22Rv1 (cell line): ENCODE data around the gene SFXN4.
"Not testable (repeated sequence)": the region's sequence is repeated elsewhere in the genome, so short reads cannot be mapped to it uniquely, and the experiment has no call there.

Experiments used
- CTCF ChIP-seq: fragments of 450-650 bp; IDR thresholded peaks from 2 replicates; pipeline ENCODE4 v1.5.1; 2017; ENCODE audit warnings: mild to moderate bottlenecking
- ZFX ChIP-seq: fragments of 450-650 bp; IDR thresholded peaks from 2 replicates; pipeline ENCODE4 v1.6.1; 2017; ENCODE audit warnings: antibody characterized with exemption, borderline replicate concordance

GRCh38 chr10:119137878-119138277, 27.6 kb downstream of the SFXN4 start:
- TF ChIP-seq CTCF, ZFX: not testable (repeated sequence)
